Stimulated activated CD4-positive, alpha-beta T cell treated with anti-CD3 and anti-CD28 coated beads, Interleukin-1b, Interleukin-23, amount 100 ng/mL, for 1 hour (primary cell): ENCODE results near the gene VPS51.

ENCODE experiments used
- DNase-seq, 2 donors: peaks; one replicate each; pipeline ENCODE4 v3.0.0-alpha.2; 2020; ENCODE audit warnings: low read depth in 2 of 2

VPS51 gene

DNA sequence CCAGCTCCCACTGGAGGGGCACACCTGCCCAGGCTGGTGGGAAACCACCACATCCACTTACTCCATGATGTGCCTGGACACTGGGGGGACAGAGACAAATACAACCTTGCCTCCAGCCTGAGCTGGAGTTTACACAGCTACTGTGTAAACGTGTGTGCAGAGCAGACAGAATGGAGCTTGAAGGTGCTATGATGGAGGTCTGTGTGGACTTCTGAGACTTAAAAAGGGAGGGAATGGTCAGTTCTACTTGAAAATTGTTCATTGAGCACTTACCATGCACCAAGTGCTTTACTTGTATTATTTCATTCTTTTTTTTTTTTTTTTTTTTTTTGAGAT, 23.4 kb upstream of the VPS51 start:
- DNase-seq = no peak

DNA sequence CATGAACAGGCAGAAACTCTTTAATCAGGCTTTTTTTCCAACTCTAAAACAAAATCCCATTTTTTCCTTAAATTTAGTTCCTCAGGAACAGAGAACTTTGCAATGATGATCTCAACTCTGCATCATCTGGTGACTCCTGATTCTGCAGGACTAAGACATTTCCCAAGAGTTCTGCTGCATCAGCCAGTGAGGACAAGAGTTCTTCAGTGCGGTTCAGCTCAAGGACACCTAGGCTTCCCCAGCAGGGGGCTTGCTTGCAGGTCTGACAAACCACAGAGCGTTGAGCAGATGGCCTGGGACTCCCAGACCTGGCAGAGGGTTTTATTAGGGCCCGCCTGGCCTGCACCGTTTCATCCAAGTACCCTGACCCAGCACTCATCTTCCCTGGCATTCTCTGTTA, 18.6 kb upstream of the VPS51 start:
- DNase-seq = no peak

DNA sequence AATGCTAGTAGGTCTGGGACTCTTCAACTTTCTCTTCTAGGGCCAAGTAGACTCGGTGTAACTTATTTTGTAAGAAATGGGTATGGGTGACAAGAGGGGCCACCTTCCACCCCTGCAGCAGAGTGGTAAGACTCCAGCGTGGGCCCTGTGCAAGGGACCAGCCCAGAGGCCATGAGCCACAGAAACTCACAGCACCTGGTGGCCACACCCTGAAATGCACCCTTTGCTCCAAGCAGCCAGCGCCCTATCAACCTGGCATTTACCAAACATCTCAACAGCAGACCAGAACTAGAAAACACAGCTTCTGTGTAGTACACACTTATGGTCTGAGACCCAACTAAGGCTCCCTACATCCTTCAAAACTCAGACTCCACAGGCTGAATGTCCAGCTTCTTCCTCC, 17.9 kb upstream of the VPS51 start:
- DNase-seq = peak; percentile 44 to 47

DNA sequence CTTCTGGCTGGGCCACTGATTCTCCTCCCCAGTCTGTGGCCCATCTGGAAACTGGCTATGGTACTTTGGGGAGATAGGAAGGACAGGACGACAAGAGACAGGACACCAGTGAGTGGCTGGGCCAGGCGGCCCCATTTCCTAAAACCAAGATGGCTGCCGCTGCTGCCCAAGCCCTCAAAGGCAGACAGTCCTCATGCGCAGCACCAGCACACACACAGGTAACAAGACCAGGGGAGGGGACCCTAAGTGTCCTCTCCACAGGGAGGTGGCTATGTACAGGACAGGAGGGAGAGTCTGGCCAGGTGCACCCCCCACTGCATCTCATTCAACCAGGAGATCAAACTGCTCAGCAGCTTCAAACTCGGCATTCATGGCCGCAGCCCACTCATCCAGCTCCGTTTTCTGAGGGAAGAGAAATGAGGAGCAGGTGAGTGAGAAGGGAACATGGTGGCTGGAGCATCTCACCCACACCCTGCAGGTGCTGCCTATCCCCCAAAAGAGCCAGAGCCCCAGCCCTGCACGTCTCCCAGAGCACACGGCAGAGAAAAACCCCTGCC, 17.1 kb upstream of the VPS51 start:
- DNase-seq = no peak

DNA sequence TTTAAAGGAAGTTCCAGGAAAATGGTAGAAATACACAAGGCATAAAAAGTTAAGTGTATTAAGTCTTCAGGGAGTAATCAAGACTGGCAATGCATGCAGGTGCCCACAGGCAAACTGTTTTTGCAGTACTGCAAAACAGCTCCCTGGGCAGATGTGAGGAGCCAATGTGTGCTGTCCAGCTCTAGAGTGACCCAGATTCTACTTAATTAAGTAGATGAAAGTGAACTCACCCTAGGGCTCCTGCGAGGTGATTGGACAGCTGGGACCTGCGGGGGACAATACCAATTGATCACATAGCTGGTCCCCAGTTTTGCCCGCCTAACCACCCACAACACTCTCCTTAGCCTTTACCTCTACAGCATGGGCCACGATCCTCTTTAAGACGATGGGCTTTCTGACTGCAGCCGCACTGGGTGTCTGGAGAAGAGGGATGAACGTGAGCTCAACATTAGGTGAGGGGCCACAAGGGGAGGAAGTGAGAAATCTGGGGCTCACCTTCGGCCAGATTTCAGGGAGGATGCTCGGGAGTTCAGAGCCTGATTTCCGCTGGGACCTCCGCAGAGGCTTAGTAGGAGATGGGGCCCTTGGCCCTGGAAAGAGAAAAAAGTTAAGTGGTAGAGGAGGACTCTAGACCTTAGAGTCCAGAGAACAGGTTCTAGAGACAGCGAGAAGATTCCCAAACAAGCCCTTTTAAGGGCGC, 12.7 kb upstream of the VPS51 start:
- DNase-seq = no peak

DNA sequence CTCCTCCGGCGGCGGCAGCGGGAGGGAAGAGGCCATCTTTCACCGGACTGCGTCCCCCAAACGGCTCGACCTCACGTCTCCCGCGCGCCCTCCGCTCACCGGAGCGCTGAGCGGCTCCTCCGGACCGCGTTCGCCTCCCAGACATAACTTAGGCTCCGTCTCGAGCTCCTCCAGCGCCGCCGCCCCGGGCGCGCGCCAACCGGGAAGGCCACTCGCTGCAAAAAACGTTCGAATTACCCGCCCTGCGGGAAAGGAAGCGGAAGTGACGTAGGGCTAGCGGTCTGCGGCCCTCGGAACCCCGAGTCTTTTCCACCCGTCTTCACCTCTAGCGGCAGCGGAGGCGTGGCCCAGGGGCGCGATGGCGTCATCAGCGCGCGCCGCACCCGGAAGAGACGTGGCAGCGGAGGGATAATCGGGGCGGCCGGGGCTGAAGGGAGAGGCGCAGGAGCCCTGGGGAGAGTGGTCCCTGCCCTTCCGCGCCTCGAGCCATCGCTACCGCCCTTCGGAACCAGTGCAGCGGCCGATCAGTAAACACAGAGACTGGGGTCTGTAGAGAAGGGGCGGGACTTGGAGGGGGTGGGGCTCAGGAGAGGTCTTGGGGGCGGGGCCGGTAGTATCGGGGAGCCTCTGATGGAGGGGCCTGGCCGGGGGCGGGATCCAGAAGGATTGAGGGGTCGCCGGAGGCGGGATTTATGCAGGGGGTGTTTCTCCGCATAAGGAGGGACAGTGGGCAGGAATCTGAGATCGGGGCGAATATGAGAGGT, 12.0 kb upstream of the VPS51 start, which contains the start of the genes CDCA5 and ZFPL1:
Gene CDCA5, minus strand, starts transcription at position 207 of the 764 bp plus-strand sequence. Its CDS starts 62 bp downstream, at position 145.
Gene ZFPL1, plus strand, starts transcription at position 389 of the 764 bp plus-strand sequence. CDS start 477 bp downstream, outside the sequence.
- peak; percentile 88 to 89 for DNase-seq

DNA sequence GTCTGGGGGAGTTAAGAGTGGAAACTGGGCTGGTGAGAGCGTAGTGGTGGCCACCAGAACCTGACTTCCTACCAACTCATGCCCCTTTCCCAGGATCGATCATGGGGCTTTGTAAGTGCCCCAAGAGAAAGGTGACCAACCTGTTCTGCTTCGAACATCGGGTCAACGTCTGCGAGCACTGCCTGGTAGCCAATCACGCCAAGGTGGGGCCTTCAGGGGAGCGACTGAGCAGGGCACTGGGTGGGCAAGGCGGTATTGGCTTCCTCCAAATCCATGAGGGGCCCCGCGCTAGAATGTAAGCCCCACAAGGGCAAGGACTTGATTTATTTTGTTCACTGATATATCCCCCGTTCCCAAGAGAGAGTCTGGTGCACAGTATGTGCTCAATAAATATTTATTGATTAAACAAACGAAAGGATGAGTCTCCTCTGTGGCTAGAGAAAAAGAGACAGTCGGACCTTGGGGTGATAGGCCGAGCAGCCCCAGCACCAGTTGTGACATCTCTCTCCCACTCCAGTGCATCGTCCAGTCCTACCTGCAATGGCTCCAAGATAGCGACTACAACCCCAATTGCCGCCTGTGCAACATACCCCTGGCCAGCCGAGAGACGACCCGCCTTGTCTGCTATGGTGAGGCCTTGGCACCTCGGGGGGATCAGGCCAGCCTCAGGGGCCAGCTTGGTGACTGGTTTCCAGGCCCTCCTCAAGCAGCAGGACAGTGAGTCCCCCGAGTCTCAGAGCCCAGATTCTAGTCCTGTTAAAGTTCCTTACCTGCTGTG, 11.2 kb upstream of the VPS51 start:
- DNase-seq = no peak

DNA sequence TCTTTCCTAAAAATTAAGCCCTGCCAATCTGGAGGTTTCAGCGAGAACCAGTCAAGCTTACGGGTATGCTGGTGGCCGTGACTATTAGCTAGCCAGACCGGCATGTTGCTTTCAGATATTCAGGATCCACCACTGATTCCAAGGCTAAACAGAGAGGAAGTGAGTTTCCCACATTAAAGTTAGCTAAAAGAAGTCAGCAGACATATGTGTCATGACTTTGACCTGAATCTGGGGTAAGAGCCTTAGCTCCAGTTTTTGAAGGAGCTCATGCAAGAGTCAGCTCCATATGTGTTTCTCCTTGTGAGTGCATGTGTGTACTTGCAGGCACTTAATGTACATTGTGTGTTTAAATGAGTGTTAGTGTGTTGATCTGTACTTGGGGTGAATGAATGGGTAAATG, 10.6 kb upstream of the VPS51 start:
- DNase-seq = no peak

DNA sequence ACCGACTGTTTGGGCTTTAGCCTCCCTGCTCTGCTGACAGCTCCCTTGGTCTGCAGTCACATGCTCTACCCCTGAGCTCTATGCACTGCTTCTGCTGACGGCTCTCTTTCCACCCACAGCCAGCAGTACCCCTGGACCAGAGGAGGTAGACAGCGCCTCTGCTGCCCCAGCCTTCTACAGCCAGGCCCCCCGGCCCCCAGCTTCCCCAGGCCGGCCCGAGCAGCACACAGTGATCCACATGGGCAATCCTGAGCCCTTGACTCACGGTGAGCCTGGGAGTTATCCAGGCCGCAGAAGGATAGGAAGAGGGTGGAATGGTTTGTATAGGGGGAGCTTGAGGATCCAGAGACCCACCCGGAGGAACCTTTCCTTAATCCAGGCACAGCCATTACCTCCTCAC, 9.2 kb upstream of the VPS51 start:
- DNase-seq = no peak

DNA sequence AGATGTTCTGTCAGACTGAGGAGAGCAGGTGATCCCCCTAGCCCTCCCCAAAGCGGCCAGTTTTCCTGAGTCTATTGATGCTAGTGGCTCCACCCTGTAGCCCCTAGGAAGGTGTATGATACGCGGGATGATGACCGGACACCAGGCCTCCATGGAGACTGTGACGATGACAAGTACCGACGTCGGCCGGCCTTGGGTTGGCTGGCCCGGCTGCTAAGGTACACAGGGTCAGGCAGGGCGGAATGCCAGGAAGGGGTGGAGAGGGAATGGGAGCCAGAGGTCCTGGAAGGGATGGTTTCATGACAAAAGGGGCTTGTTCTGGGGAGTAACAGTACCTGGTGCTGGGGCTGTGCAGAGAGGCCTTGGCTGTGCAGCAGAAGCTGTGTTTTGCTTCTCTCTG, 8.8 kb upstream of the VPS51 start:
- DNase-seq = no peak

DNA sequence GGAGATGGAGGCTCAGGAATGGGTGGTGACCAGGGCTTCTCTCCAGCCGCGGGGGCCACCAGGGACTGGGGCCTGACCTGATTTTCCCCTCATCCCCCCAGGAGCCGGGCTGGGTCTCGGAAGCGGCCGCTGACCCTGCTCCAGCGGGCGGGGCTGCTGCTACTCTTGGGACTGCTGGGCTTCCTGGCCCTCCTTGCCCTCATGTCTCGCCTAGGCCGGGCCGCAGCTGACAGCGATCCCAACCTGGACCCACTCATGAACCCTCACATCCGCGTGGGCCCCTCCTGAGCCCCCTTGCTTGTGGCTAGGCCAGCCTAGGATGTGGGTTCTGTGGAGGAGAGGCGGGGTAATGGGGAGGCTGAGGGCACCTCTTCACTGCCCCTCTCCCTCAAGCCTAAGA, 8.2 kb upstream of the VPS51 start:
- DNase-seq = no peak

DNA sequence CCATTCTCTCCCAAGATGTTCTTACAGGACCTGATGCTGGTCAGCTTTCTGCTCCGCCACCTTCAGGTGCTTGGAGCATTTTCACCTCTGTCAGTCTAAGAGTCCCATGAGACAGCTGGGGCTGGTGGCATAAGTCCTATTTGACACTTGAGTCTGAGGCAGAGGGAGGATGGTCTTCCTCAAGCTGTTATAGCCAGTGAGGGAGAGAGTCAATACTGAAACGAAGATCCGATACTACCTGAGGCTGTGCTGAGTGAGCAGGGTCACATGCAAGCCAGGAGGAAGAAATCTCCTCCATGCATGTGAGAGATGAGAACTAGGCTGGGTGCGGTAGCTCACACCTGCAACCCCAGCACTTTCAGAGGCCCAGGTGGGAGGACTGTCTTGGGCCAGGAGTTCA, 6.4 kb upstream of the VPS51 start:
- no peak for DNase-seq

DNA sequence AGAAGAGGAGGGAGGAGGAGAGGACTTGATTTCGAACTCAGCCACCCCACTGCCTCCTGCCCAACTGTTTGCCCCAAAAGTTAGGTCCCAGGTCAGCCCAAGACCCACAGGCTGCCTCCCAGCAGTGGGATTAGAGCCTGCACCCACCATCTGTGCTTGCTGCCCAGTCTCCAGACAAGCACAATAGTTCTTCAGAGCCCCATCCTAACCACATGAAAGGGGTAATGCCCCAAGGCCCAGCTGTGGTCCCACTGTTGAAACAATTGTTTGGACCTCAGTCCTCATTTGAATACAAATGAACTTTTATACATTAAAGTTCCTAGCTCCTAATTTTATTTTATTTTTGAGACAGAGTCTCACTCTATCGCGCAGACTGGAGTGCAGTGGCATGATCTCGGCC, 5.4 kb upstream of the VPS51 start:
- no peak for DNase-seq

DNA sequence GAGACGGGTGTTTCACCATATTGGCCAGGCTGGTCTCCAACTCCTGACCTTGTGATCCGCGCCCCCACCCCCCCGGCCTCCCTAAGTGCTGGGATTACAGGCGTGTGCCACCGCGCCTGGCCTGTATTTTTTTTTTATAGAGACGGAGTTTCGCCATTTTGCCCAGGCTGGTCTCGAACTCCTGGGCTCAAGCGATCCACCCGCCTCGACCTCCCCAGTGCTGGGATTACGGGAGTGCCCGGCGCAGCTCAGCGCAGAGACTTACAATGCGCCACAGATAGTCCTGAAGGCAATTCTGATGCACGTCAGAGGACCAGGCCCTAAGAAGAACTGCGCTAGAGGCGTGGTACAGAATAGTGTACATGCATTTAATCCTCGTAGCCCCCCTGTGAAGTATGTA, 587 bp upstream of the VPS51 start:
- DNase-seq = no peak

DNA sequence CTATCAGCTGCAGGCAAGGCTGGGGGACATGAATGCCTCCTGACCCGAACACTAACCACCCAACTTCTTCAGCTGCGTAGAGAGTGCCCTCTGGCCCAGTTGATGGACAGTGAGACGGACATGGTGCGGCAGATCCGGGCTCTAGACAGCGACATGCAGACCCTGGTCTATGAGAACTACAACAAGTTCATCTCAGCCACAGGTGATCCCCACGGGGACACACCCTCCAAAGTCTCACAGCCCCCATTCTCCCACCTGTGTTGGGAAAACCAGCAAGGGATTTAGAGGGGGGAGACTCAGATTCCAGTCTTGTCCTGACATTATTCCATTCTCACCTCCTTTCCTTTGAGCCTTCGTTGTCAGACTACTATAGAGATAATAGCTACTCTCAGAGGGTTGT, 912 bp downstream of the VPS51 start:
- DNase-seq = no peak

DNA sequence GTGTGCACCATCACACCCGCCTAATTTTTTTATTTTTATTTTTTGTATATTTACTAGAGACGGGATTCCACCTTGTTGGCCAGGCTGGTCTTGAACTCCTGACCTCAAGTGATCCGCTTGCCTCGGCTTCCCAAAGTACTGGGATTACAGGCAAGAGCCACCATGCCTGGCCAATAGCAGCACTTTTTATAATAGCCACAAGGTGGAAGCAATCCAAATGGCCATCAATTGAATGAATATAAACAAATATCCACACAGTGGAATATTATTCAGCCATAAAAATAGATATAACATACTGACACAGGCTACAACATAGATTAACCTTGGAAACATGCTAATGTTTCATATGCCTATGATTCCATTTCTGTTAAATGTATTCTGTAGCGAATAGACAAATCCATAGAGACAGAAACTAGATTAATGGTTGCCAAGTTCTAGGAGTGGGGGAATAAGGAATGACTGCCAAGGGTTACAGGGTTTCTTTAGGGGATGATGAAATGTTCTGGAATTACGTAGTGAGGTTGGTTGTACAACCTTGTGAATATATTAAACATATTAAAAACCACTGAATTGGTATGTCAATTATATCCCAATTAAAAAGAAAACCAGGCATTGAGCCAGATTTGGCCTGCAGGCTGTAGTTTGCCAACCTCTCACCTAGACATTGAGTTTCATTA, 4.8 kb downstream of the VPS51 start:
- DNase-seq = no peak

DNA sequence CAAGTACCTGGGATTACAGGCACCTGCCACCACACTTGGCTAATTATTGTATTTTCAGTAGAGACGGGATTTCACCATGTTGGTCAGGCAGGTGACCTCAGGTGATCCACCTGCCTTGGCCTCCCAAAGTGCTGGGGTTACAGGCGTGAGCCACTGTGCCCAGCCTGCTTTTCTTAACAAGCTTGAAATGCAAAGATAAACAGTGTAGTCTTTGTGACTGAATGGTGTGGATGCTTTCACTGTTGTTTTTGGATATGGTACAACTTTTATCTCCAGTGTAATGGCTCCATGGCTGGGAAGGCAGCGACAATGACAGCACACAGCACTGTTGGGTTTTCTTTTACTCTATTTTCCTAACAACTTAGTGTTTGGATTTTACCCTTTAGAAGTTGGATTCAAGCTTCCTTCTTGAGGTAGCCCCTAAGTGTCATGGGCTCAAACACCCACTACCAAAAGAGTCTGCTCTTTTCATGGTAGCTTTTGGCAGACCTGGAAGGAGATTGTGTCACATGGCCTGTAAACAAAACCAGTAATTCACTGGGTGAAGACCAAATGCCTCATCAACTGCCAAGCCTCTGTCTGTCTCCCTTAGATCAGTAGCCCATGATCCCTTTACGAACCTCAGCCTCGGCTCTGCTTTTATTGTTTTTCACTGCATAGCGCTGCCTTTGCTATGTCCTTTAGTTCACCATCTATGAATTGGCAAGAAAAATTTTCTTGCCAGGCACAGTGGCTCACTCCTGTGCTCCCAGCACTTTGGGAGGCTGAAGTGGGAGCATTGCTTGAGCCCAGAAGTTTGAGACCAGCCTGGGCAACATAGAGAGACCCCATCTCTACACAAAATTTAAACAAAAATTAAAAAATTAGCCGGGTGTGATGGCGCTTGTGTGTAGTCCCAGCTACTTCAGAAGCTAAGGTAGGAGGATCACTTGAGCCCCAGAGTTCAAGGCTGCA, 6.4 kb downstream of the VPS51 start:
- DNase-seq = no peak

DNA sequence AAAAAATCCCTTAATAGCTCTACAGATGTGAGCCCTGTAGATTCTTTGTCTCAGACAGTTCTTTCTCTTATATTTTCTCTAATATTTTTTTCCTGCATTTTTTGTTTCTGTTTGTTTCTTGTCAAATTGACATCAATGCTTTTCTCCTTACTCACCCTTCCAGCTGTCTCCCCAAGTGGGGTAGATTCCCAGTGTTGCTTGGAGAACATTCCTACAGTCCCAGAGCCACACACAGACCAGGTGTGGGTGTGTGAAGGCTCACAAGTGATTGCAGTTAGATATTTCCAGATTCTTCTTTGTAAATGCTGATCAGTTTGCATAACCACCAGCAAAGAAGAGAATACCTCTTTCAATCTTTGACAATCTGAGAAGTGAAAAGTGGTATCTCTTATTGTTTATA, 7.5 kb downstream of the VPS51 start:
- no peak for DNase-seq

DNA sequence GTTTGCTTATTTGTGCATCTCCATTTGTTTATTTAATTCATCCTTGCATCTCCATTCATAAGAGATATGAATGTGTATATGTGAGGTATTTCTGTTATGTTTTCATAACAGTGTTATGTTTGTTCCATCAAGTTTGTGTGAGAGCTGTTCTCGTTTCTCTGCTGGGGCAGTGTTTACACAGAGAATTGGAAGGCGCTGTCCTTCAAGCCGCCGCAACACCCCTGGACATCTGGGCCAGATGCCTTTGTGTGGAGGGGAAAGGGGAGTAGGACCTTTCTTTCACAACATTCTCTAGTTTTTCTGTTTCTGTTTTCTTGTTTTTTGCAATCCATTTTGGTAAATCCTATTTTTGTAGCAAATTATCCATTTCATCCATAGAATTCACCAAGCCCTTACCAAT, 8.6 kb downstream of the VPS51 start:
- no peak for DNase-seq

DNA sequence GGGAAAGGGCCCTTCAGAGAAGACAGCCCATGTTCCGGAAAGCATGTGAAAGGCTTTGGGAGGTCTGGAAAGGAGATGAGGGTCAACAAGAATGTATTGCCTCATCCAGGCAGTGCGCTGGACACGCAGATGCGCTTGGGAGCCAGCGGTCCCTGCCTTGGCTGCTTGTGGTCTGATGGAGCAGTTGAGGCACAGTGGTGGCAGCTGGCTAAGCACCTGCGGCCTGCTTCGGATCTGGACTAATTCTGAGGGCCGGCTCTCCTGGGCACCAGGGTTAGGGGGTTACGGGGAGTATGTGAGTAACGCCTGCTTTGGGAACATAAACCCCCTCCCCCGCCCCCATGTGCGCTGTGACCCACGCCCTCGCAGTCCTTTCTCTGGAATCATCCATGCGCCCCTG, 11.1 kb downstream of the VPS51 start:
- no peak for DNase-seq
